Measurements from ENCODE around the gene CD226. TPM values are rescaled to one million over a fixed set of nuclear protein-coding genes. Genes with fewer than 3 reads are reported as not detected.

CD226 gene
- total and polyA plus RNA-seq, 10 of the 15 experiments (the other 5 are each of a cell fraction or from before 2014, with no cell fraction given): 12.9 to 68.8 (median 47.3) TPM

DNA sequence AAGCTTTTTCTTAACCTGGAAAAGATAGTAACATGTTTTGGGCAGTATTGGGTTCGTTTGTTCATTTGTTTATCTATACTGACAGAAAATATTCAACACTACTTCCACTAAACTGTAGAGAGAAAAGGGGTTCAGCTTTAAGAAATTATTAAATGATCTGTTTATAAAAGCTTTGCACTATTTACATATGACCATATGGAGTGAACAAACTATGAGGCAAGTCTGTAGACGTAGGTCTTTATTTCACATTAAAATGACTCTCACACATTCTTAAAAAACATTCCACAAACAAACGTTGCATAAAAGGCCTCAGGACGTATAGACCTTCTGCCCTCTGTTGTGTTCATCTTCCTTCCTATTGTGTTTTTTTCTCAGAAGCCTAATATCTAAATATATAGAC, 94.6 kb downstream of the CD226 start:
- no peak for ATAC-seq

More for the DNA sequence above, 94.6 kb downstream of the CD226 start:
- ChIA-PET SMC1A (ENCODE audit: uncharacterized antibody, unreplicated experiment) (interaction anchor here (1.0 to 1.8 kb wide), 2 partner anchors 15 to 46 kb away, joined by 3 to 5 read pairs; no protein-coding TSS in a partner anchor), POLR2A (no interaction called here), RAD21 (ENCODE audit: unreplicated experiment) (no interaction called here), CTCF (interaction anchor here (1.0 to 1.1 kb wide), 2 partner anchors 14 to 103 kb away, joined by 3 read pairs; no protein-coding TSS in a partner anchor)
- 42% methylated on average over 4 of the region's 4 CpGs for WGBS (ENCODE audit: insufficient coverage, insufficient replicate concordance, low lambda C conversion rate, missing lambda C conversion rate)
- Histone ChIP-seq H3K27ac (ENCODE audit: control insufficient read depth, insufficient read depth) (no peak overlapping the region), H3K9me3 (replicated peaks; ENCODE audit: control insufficient read depth, insufficient read depth, low read length) (no peaks in the 10 kb centered on the region), H3K27me3 (replicated peaks in 1 of 2; ENCODE audit: control insufficient read depth in 2 of 2, insufficient read depth in 2 of 2, low read length in 1 of 2) (no peaks in the 10 kb centered on the region), H2AFZ (ENCODE audit: control insufficient read depth, low read depth, low read length) (no peak overlapping the region), H3K4me3 (no peak overlapping the region), H3K9ac (ENCODE audit: control insufficient read depth, insufficient read depth, low read length) (no peak overlapping the region), H3K79me2 (ENCODE audit: control insufficient read depth, insufficient read depth, low read length) (no peaks in the 10 kb centered on the region), H3K4me1 (ENCODE audit: control insufficient read depth, insufficient read depth, low read length) (no peaks in the 10 kb centered on the region), H3K36me3 (ENCODE audit: control insufficient read depth in 2 of 2, insufficient read depth in 2 of 2, low read length in 1 of 2) (no peaks in the 10 kb centered on the region; a peak in 2 of 4 replicates), H3K4me2 (ENCODE audit: control insufficient read depth, insufficient read depth) (no peak overlapping the region), H4K20me1 (ENCODE audit: control insufficient read depth, insufficient read depth) (no peaks in the 10 kb centered on the region)
- in situ Hi-C loops (cut with MboI) (no loop called here), intact Hi-C loops (cut with micrococcal nuclease; ENCODE audit: unreplicated experiment) (no loop called here)
- FAIRE-seq (no peak), DNase-seq (ENCODE audit: low read depth, low spot score) (no peak)
- BruUV-seq (replicated peaks): no TSS peak
- no peak for TF ChIP-seq GABPA (IDR thresholded peaks at IDR 0.05; ENCODE audit: low read depth)
- no peak for TF ChIP-seq ZNF622 (IDR thresholded peaks at IDR 0.05)
- TF ChIP-seq BCL11A (IDR thresholded peaks at IDR 0.05; ENCODE audit: low read depth, low read length): no peak
- TF ChIP-seq, protein P1, sequence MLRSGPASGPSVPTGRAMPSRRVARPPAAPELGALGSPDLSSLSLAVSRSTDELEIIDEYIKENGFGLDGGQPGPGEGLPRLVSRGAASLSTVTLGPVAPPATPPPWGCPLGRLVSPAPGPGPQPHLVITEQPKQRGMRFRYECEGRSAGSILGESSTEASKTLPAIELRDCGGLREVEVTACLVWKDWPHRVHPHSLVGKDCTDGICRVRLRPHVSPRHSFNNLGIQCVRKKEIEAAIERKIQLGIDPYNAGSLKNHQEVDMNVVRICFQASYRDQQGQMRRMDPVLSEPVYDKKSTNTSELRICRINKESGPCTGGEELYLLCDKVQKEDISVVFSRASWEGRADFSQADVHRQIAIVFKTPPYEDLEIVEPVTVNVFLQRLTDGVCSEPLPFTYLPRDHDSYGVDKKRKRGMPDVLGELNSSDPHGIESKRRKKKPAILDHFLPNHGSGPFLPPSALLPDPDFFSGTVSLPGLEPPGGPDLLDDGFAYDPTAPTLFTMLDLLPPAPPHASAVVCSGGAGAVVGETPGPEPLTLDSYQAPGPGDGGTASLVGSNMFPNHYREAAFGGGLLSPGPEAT (IDR thresholded peaks at IDR 0.05; ENCODE audit: low read depth): no peak
- no peak for TF ChIP-seq RUNX3 (IDR thresholded peaks at IDR 0.05; ENCODE audit: low read length)
- TF ChIP-seq, protein P2, sequence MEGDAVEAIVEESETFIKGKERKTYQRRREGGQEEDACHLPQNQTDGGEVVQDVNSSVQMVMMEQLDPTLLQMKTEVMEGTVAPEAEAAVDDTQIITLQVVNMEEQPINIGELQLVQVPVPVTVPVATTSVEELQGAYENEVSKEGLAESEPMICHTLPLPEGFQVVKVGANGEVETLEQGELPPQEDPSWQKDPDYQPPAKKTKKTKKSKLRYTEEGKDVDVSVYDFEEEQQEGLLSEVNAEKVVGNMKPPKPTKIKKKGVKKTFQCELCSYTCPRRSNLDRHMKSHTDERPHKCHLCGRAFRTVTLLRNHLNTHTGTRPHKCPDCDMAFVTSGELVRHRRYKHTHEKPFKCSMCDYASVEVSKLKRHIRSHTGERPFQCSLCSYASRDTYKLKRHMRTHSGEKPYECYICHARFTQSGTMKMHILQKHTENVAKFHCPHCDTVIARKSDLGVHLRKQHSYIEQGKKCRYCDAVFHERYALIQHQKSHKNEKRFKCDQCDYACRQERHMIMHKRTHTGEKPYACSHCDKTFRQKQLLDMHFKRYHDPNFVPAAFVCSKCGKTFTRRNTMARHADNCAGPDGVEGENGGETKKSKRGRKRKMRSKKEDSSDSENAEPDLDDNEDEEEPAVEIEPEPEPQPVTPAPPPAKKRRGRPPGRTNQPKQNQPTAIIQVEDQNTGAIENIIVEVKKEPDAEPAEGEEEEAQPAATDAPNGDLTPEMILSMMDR (IDR thresholded peaks at IDR 0.05 in 2 of 3, conservative IDR thresholded peaks at IDR 0.05 in 1 of 3; ENCODE audit: control insufficient read depth in 2 of 3, extremely low read depth in 1 of 3, insufficient read depth in 1 of 3, low read depth in 3 of 3, low read length in 3 of 3): no peak
